ENCODE results near the gene SORCS2.

DNA sequence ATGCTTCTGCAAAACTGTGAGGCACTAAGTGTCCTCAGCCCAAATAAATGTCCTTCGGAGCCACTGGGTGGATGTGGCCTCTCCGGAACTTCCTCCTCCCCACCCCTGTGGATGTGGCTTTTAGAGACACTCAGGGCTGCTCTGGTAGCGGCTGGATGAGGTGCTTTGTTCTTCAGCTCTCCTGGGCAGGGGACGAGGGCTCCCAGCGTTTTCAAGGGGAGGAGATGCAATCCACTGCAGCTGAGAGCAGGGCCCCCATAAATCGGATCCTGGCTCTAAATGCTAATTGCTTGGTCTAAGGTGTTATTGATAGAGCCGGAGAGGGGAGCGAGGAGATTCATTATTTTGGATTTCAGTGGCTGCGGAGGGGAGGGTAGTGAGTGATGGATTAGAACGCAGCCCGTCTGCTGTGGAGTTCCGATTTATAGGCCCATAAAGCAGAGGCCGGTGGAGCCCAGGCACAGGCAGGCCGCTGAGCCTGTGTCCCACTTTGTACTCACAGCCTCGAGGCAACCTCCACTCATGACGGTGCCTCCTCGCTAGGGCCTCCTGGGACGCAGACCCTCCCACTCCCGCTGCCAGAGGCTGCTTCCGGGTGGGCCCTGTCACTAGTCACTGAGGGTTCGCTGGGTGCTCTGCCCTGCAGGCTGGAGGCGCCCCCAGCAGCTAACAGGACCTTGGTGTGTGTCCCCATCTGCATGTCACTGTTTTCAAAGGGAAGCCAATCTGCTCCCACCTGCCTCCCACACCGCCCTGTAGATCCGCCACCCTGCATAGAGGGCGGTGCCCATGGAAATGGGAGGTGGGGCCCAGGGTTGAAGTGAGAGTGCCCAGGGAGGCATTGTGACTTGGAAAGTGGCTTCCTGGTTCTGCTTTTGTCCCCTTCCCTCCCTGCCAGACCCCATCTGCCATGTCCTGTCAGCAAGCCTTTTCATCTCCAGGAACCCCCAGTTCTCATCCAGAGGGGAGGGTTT, 377.8 kb downstream of the SORCS2 start:
- no peak for TF ChIP-seq GATA2 (IDR thresholded peaks at IDR 0.05; ENCODE audit: low read depth, low read length)
- TF ChIP-seq GATA3 (IDR thresholded peaks at IDR 0.05; ENCODE audit: low read depth, low read length): no peak

Measured in SH-SY5Y (cell line).